ENCODE results near the gene LIMS2.

DNA sequence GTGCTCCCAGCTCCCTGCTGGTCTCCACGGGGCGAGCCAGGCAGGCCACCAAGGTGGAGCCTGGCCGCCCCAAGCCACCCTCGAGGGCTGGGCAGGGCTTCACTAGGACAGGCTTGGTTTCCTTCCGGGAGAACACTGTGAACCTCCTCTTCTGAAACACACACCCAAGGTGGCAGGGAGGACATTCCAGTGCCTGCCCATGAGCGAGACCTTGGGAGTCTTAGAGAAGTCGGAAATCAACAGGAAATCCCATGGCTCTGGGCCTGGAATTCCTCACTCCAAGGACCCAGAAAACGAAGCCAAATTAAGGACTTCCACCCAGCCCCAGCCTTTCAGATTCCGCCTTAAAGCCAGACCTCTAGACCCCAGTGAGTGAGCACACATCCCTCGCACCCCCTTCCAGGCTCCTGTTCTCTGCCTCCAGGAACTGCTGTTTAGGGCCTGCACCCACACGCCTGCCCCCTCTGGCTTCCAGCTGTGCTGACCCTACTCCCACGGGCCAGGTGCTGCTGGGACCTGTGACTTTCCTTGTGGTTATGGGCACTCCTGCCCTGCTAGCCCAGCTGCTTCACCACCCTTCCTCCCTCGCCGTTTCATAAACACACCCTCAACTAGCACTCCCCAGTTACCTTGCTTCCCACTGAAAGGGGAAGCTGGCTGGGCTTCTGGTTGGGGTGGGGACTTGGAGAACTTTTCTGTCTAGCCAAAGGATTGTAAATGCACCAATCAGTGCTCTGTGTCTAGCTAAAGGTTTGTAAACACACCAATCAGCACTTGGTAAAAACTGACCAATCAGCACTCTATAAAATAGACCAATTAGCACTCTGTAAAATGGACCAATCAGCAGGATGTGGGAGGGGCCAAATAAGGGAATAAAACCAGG lies 15.7 kb downstream of the LIMS2 start:
- TF ChIP-seq CTCF (IDR thresholded peaks at IDR 0.05; ENCODE audit: control extremely low read depth in 1 of 3, insufficient read depth in 1 of 3, low read depth in 1 of 3, low read length in 3 of 3): no peak
- TF ChIP-seq SAP30 (IDR thresholded peaks at IDR 0.05; ENCODE audit: insufficient read depth, insufficient replicate concordance, low read length): no peak
- TF ChIP-seq TAF7 (optimal IDR thresholded peaks at IDR 0.05; ENCODE audit: borderline replicate concordance, low read depth, low read length): no peak
- TF ChIP-seq POLR2AphosphoS5 (IDR thresholded peaks at IDR 0.05; ENCODE audit: low read depth, low read length): no peak
- no peak for TF ChIP-seq POLR2A (IDR thresholded peaks at IDR 0.05; ENCODE audit: control extremely low read depth in 1 of 2, low read depth in 2 of 2, low read length in 2 of 2)
- no peak for TF ChIP-seq TCF12 (IDR thresholded peaks at IDR 0.05; ENCODE audit: low read depth, low read length)
